ENCODE data around the gene ANKRD10.

DNA sequence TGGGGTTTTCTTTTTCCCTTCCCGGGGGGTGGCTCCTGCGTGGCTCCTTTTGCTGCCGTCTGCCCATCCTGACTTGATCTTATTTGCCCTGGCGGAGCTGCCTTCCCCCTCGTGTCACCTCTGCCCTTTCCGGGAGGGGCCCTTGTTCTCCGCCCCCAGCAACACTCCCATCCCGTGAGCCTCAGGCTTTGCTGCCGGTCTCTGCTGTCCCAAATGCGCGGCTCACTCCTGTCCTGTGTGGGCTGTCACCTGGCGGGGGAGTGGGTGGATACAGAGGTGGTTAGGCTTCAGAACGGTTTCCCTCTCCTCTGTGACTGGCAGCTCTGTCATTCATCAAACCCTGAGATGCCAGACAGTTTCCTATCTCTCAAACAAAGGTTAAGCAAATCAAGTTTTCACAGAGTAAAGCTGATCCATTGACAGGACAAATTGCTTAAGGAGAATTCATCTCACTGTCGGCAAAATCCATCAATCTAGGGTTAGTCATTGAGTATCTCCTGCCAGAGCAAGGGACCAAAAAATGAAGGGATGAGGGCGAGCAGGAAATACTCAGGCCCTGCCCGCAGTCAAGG lies 84.0 kb downstream of the ANKRD10 start:
- TF ChIP-seq, protein P1, sequence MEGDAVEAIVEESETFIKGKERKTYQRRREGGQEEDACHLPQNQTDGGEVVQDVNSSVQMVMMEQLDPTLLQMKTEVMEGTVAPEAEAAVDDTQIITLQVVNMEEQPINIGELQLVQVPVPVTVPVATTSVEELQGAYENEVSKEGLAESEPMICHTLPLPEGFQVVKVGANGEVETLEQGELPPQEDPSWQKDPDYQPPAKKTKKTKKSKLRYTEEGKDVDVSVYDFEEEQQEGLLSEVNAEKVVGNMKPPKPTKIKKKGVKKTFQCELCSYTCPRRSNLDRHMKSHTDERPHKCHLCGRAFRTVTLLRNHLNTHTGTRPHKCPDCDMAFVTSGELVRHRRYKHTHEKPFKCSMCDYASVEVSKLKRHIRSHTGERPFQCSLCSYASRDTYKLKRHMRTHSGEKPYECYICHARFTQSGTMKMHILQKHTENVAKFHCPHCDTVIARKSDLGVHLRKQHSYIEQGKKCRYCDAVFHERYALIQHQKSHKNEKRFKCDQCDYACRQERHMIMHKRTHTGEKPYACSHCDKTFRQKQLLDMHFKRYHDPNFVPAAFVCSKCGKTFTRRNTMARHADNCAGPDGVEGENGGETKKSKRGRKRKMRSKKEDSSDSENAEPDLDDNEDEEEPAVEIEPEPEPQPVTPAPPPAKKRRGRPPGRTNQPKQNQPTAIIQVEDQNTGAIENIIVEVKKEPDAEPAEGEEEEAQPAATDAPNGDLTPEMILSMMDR (conservative IDR thresholded peaks at IDR 0.05) = no peak
- TF ChIP-seq ZFX (IDR thresholded peaks at IDR 0.05) = no peak
